Prostate gland (tissue), 2 donors: ENCODE data around the gene TMEM35B.

Source experiments
- POLR2A ChIP-seq: fragments of 450-650 bp; IDR thresholded peaks from one replicate; pipeline ENCODE4 v1.6.1; 2016; ENCODE audit warnings: antibody characterized with exemption, mild to moderate bottlenecking
- TF ChIP-seq, protein P1 (sequence below), 4 experiments: fragments of 200-600 bp in 2 of 4; fragments of 450-650 bp in 2 of 4; sonication (generic) in 2 of 4; IDR thresholded peaks; 1 replicate in 3 of 4; 2 replicates in 1 of 4; pipeline ENCODE4 v1.5.1; 2016 to 2019; ENCODE audit warnings: antibody characterized with exemption in 4 of 4, mild to moderate bottlenecking in 2 of 4, moderate library complexity in 2 of 4

DNA sequence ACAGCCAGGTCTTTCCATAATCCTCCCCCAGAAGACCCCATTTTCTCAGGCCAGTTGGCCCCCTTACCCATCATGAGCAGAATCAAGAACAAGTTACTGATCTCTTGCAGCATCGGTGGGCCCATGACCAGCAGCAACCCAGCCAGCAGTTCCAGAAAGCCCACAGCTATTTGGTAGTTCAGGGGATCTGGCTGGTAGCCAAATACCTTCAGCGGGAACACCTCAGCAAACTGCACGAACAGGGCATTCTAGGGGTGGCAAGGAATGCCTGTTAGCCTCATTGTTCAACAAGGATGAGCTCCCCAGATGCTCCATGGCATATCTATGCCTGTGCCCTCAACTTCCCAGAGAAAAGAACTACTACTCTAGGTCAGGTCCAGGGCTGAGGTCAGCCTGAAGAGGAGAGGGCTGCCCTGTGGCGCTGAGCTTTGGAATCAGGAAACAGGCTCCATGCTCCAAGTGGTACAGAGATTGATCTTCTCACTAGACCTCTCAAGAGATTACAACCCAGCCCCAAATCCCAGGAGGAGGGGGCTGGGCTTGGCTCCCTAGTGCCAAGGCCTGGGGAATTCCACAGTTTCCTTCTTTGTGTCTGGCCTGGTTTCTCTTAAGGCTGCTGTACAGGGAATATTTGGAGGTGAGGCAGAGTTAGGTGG is 1.3 kb downstream of the TMEM35B start:
- TF ChIP-seq, protein P1, sequence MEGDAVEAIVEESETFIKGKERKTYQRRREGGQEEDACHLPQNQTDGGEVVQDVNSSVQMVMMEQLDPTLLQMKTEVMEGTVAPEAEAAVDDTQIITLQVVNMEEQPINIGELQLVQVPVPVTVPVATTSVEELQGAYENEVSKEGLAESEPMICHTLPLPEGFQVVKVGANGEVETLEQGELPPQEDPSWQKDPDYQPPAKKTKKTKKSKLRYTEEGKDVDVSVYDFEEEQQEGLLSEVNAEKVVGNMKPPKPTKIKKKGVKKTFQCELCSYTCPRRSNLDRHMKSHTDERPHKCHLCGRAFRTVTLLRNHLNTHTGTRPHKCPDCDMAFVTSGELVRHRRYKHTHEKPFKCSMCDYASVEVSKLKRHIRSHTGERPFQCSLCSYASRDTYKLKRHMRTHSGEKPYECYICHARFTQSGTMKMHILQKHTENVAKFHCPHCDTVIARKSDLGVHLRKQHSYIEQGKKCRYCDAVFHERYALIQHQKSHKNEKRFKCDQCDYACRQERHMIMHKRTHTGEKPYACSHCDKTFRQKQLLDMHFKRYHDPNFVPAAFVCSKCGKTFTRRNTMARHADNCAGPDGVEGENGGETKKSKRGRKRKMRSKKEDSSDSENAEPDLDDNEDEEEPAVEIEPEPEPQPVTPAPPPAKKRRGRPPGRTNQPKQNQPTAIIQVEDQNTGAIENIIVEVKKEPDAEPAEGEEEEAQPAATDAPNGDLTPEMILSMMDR (IDR thresholded peaks at IDR 0.05), result no peak
- TF ChIP-seq POLR2A, result no peak
